ENCODE measurements around the gene TIMM44. TPM values are rescaled to one million over a fixed set of nuclear protein-coding genes. Genes with fewer than 3 reads are reported as not detected.

The TIMM44 gene
- total and polyA plus RNA-seq, 10 donors = 33.2 to 94.9 (median 64.7) TPM

- peaks cover 0 to 2% (median 0%) of the 10 kb centered on the region in 6 donors for H3K36me3 ChIP-seq
- intact Hi-C loops (cut with DNase I; ENCODE audit: low total_unique reads) = no loop called here
- no peak for DNase-seq
- 75 to 92% (median 88%) methylated on average over 4 to 34 of the region's 34 CpGs for WGBS, 5 donors
- H3K27ac ChIP-seq = no peak overlapping the region
- no peak for TF ChIP-seq POLR2A (IDR thresholded peaks at IDR 0.05)
- TF ChIP-seq, protein P1, sequence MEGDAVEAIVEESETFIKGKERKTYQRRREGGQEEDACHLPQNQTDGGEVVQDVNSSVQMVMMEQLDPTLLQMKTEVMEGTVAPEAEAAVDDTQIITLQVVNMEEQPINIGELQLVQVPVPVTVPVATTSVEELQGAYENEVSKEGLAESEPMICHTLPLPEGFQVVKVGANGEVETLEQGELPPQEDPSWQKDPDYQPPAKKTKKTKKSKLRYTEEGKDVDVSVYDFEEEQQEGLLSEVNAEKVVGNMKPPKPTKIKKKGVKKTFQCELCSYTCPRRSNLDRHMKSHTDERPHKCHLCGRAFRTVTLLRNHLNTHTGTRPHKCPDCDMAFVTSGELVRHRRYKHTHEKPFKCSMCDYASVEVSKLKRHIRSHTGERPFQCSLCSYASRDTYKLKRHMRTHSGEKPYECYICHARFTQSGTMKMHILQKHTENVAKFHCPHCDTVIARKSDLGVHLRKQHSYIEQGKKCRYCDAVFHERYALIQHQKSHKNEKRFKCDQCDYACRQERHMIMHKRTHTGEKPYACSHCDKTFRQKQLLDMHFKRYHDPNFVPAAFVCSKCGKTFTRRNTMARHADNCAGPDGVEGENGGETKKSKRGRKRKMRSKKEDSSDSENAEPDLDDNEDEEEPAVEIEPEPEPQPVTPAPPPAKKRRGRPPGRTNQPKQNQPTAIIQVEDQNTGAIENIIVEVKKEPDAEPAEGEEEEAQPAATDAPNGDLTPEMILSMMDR (IDR thresholded peaks at IDR 0.05 in 8 of 11, conservative IDR thresholded peaks at IDR 0.05 in 3 of 11) = no peak
- TF ChIP-seq POLR2AphosphoS5 (IDR thresholded peaks at IDR 0.05) = no peak
- H3K27me3 ChIP-seq (replicated peaks in 1 of 7) = peaks cover 0 to 22% (median 7%) of the 10 kb centered on the region in 7 donors
- peaks cover 8 to 19% (median 15%) of the 10 kb centered on the region in 6 donors for H3K4me1 ChIP-seq
- no peaks in the 10 kb centered on the region for H3K9me3 ChIP-seq
- no peak overlapping the region for H3K4me3 ChIP-seq
These were observed 43.6 kb downstream of the TIMM44 start for GRCh38 chr19:7899751-7900378.

DNA sequence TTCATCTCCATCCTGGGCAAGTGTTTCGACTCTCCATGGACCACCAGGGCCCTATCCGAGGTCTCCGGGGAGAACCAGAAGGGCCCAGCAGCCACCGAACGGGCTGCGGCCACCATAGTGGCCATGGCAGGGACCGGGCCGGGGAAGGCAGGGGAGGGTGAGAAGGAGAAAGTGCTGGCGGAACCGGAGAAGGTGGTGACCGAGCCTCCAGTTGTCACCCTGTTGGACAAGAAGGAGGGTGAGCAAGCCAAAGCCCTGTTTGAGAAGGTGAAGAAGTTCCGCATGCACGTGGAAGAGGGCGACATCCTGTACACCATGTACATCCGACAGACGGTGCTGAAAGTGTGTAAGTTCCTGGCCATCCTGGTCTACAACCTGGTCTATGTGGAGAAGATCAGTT is 44.5 kb downstream of the TIMM44 start:
- Histone ChIP-seq H3K4me3 (no peak overlapping the region), H3K9me3 (no peaks in the 10 kb centered on the region), H3K27ac (no peak overlapping the region), H3K4me1 (peaks cover 4 to 12% (median 9%) of the 10 kb centered on the region in 6 donors), H3K27me3 (replicated peaks in 1 of 7) (peaks cover 0 to 31% (median 13%) of the 10 kb centered on the region in 7 donors), H3K36me3 (no peaks in the 10 kb centered on the region)
- TF ChIP-seq POLR2AphosphoS5 (IDR thresholded peaks at IDR 0.05) = no peak
- 91 to 94% (median 92%) methylated on average over 16 of the region's 16 CpGs for WGBS, 5 donors
- intact Hi-C loops (cut with DNase I; ENCODE audit: low total_unique reads) = no loop called here
- no peak for DNase-seq

DNA sequence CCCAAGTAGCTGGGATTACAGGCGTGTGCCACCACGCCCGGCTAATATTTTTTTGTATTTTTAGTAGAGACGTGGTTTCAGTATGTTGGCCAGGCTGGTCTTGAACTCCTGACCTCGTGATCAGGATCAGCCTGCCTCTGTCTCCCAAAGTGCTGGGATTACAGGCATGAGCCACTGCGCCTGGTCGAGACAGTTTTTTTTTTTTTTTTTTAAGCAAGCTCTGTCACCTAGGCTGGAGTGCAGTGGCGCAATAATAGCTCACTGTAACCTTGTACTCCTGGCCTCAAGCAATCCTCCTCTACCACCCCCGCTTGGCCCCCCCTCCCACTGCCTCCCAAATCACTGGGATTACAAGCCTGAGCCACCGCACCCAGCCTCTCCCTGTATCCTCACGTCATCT is 46.2 kb downstream of the TIMM44 start:
- Histone ChIP-seq H3K4me3 (no peak overlapping the region), H3K36me3 (no peaks in the 10 kb centered on the region), H3K4me1 (peaks cover 0 to 2% (median under 1%) of the 10 kb centered on the region in 6 donors), H3K27ac (no peak overlapping the region), H3K9me3 (no peaks in the 10 kb centered on the region), H3K27me3 (replicated peaks in 1 of 7) (peaks cover 0 to 41% (median 15%) of the 10 kb centered on the region in 7 donors)
- intact Hi-C loops (cut with DNase I; ENCODE audit: low total_unique reads) = no loop called here
- TF ChIP-seq POLR2A (IDR thresholded peaks at IDR 0.05) (no peak), POLR2AphosphoS5 (IDR thresholded peaks at IDR 0.05) (no peak)
- TF ChIP-seq, protein P1 (IDR thresholded peaks at IDR 0.05 in 8 of 11, conservative IDR thresholded peaks at IDR 0.05 in 3 of 11) = no peak
- no peak for DNase-seq
- 84 to 91% (median 89%) methylated on average over 11 of the region's 11 CpGs for WGBS, 5 donors

GRCh38 chr19:7895565-7895964 is 47.9 kb downstream of the TIMM44 start:
- intact Hi-C loops (cut with DNase I; ENCODE audit: low total_unique reads) = no loop called here
- Histone ChIP-seq H3K9me3 (no peaks in the 10 kb centered on the region), H3K27me3 (replicated peaks in 1 of 7) (peaks cover 0 to 48% (median 15%) of the 10 kb centered on the region in 7 donors), H3K4me3 (no peak overlapping the region), H3K4me1 (no peaks in the 10 kb centered on the region), H3K36me3 (no peaks in the 10 kb centered on the region), H3K27ac (no peak overlapping the region)
- TF ChIP-seq POLR2AphosphoS5 (IDR thresholded peaks at IDR 0.05) (no peak), POLR2A (IDR thresholded peaks at IDR 0.05) (no peak)
- TF ChIP-seq, protein P1 (IDR thresholded peaks at IDR 0.05 in 8 of 11, conservative IDR thresholded peaks at IDR 0.05 in 3 of 11) = no peak
- 81 to 99% (median 88%) methylated on average over 7 to 13 of the region's 13 CpGs for WGBS, 5 donors
- no peak for DNase-seq
